Ishikawa (cell line): ENCODE measurements around the gene MYZAP.

Experiments
- CEBPB ChIP-seq: IDR thresholded peaks from 2 replicates; pipeline ENCODE4 v1.6.1; 2012
- EP300 ChIP-seq: IDR thresholded peaks from 2 replicates; pipeline ENCODE4 v1.6.1; 2012; ENCODE audit warnings: borderline replicate concordance
- FOXM1 ChIP-seq: IDR thresholded peaks from 2 replicates; pipeline ENCODE4 v1.6.1; 2012; ENCODE audit warnings: low read depth, borderline replicate concordance
- RAD21 ChIP-seq: IDR thresholded peaks from 2 replicates; pipeline ENCODE4 v1.6.1; 2012; ENCODE audit warnings: low read depth
- TAF1 ChIP-seq: IDR thresholded peaks from 2 replicates; pipeline ENCODE4 v1.6.1; 2012; ENCODE audit warnings: low read depth, mild to moderate bottlenecking
- YY1 ChIP-seq: IDR thresholded peaks from 2 replicates; pipeline ENCODE4 v1.6.1; 2012; ENCODE audit warnings: low read depth

DNA sequence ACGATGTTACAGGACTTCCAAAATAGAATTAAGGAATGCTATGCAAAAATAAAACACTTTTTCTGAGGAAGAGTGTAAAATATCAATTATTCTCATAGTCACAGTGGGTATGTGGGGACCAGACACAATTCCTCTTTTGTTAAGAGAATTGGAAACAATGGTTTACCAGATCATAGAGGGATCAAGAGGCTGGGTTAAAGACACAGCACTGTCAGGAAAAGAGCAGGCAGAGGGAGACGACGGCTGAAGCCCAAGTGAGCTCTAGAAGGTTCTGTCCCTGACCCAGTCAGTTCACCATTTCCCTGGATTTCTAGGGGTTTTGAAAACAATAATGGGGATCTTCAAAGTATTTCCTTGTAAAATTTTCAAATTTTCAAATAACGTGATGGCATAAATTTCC is 60.8 kb downstream of the MYZAP start:
- TF ChIP-seq EP300, result no peak
- TF ChIP-seq TAF1, result no peak
- TF ChIP-seq CEBPB, result no peak
- TF ChIP-seq RAD21, result no peak
- no peak for TF ChIP-seq YY1
- no peak for TF ChIP-seq FOXM1
